GM12875 (cell line): ENCODE data around the gene HCFC1.

ENCODE experiments used
- H3K4me3 ChIP-seq: one replicate; pipeline ENCODE4 v1.5.1; 2011; ENCODE audit warnings: low read depth, low read length, control low read depth
- CTCF ChIP-seq: IDR thresholded peaks from 2 replicates; pipeline ENCODE4 v1.5.1; 2011; ENCODE audit warnings: low read depth, mild to moderate bottlenecking, control low read depth, inconsistent platforms, low read length, moderate library complexity, borderline replicate concordance; ENCODE audit not compliant: insufficient read depth

Gene HCFC1

GRCh38 chrX:153921070-153921469 lies 50.5 kb downstream of the HCFC1 start:
- TF ChIP-seq CTCF: no peak
- H3K4me3 ChIP-seq: no peak overlapping the region

GRCh38 chrX:153920546-153920945 lies 51.1 kb downstream of the HCFC1 start:
- TF ChIP-seq CTCF: no peak
- H3K4me3 ChIP-seq: no peak overlapping the region

- no peak overlapping the region for H3K4me3 ChIP-seq
- TF ChIP-seq CTCF: no peak
Measured at GRCh38 chrX:153919281-153919680, 52.3 kb downstream of the HCFC1 start.

GRCh38 chrX:153917869-153918268 lies 53.7 kb downstream of the HCFC1 start:
- no peak for TF ChIP-seq CTCF
- no peak overlapping the region for H3K4me3 ChIP-seq

GRCh38 chrX:153913701-153914100 lies 57.9 kb downstream of the HCFC1 start:
- no peak for TF ChIP-seq CTCF
- H3K4me3 ChIP-seq: no peak overlapping the region

- no peak for TF ChIP-seq CTCF
- H3K4me3 ChIP-seq: no peak overlapping the region
Measured at GRCh38 chrX:153913211-153913610, 58.4 kb downstream of the HCFC1 start.

GRCh38 chrX:153911798-153912197 lies 59.8 kb downstream of the HCFC1 start:
- H3K4me3 ChIP-seq: no peak overlapping the region
- no peak for TF ChIP-seq CTCF
